GM18526 (cell line): ENCODE measurements around the gene WDR72.

Experiments
- POLR2A ChIP-seq: IDR thresholded peaks from 3 replicates; pipeline ENCODE4 v1.6.1; 2011; ENCODE audit not compliant: insufficient read length; ENCODE audit errors: extremely low read depth

Gene WDR72

DNA sequence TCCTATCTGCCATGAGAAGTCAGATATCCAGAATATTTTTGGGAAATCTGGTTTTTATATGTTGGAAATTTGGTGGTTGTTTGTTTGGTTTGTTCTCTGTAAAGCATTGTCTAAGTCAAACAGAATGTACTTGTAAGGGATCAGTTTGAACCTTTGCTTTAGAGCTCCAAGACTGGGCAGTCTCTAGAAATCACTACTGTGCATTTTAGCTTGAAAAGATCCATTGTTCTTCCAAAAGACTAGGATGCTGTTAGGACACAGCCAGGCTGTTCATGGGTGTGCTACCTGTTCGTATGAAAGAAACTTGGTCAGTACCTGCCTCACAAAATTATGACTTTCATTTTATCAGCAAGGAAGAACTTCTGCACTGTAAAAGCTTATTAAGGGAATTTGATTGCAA lies 182.6 kb downstream of the WDR72 start:
- no peak for TF ChIP-seq POLR2A

DNA sequence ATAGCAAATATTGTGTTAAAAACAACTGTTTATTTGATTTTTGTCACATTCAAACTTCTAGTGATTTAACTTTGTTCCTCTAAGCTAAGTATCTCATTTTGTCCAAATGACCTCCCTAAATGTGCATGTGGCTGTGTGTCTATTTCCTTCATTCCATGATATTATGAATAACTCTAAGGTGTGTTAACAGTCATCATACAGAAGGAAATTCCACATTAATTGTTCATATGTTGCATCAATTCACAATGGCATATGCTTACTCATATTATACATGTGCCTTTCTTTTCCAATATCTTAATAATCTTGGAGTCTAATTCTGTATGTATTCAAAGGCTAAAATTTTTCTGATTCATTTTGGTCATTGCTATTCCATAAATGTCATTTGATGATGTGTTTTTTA lies 186.4 kb downstream of the WDR72 start:
- TF ChIP-seq POLR2A = no peak

- no peak for TF ChIP-seq POLR2A
Measured at GRCh38 chr15:53569751-53570480, 189.5 kb downstream of the WDR72 start.

DNA sequence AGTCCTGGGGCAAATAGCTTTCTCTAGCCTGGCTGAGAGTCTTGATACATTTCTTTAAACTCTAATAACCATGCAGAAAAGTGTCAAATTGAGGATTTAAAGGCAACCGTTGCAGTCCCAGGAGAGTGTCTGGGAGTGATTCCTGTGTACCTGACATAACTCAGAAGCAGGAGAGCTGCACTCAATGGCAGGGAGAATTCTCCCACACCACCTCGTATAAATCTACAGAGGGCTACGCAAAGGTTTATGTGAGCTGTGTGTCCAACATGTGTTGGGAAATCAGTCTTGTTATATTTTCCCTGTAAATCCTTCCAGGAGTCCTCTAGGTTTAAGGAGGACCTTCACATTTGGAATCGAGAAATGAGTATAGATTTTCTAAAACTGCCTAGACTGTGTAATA lies 192.6 kb downstream of the WDR72 start:
- TF ChIP-seq POLR2A = no peak

DNA sequence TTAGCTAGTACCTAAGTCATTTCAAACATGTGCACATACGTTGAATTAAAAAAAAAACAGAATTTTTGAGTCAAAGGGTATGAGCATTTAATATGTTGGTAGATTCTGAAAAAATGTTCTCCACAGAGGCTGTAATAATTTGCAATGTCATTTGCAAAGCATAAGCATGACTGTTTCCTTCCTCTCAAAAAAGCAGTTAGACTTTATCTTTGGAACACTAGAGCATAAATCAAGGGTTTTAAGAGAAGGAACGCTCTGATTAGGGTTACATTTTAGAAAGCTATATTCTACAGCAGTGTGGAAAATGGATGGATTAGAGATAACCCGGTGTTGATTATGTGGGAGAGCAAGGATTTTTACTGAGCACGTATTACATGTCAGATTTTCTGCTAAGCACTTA lies 193.7 kb downstream of the WDR72 start:
- TF ChIP-seq POLR2A = no peak

GRCh38 chr15:53564647-53565046 lies 194.8 kb downstream of the WDR72 start:
- TF ChIP-seq POLR2A = no peak

GRCh38 chr15:53563627-53564026 lies 195.8 kb downstream of the WDR72 start:
- no peak for TF ChIP-seq POLR2A

GRCh38 chr15:53559364-53560277 lies 199.8 kb downstream of the WDR72 start:
- no peak for TF ChIP-seq POLR2A

DNA sequence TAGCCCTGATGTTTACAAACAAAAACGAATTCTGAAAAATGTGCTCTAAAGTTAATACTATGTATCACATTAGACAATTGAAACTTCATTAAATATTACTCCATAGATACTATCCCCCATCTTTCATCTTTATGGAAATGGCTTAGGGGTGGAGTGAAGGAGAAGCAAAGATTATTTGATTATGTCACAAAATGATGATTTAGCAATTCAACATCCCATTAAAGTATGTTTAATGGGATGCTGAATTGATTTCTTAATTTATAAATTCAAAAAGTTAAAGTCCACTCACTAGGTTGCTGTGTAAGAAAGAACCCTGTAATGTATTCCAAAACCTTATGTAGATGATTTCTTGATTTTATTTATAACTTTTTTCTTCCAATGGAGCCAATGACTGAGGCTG lies 201.1 kb downstream of the WDR72 start:
- no peak for TF ChIP-seq POLR2A

- TF ChIP-seq POLR2A = no peak
Measured at GRCh38 chr15:53555226-53555625, 204.2 kb downstream of the WDR72 start.

DNA sequence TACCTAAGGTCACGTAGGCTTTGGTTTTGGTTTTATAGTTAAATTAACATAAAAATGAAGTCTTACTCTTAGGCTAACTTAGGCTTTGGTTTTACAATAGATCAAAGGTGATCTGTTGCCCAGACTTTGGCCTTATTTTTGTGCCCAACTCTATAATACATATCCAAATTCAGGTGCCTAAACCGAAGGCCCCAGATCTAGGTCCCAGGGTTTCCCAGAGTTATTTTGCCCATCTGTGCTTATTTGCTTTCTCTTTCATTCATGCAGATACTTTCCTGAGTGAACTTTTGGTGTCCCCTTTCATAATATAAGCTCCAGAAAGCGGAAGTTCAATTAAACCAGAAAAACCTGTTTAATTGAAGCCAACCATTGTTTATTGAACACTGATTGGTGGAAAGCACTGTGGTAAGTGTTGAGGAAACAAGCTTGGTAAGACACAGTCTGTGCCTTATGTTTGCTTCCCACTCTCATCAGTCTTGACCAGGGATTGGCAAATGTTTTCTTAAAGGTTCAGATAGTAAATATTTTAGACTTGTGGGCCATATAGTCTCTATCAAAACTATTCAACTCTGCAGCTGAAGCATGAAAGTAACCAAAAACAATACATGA lies 209.7 kb downstream of the WDR72 start:
- no peak for TF ChIP-seq POLR2A

DNA sequence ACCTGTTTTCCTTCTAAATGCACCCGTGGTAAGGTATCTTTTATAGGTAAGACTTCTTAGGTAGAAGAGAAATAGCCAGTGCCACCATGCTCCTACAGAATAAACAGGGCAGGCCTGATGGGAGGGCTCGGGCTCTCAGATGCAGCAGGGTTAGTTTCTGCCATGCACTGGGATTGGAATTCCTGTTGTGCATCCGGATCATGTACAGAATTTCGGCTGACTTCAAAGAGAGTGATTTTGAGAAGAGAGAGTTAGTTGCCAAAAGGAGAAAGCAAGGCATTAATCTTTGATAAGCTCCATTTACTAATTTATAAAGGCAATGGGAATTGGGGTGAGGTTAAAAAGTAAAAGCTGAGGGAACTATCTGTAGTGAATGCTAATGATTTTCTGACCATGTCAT lies 211.2 kb downstream of the WDR72 start:
- no peak for TF ChIP-seq POLR2A

- TF ChIP-seq POLR2A = no peak
Measured at GRCh38 chr15:53539878-53540277, 219.6 kb downstream of the WDR72 start.

- no peak for TF ChIP-seq POLR2A
Measured at GRCh38 chr15:53536479-53537120, 222.9 kb downstream of the WDR72 start.

- TF ChIP-seq POLR2A = no peak
Measured at GRCh38 chr15:53535886-53536285, 223.6 kb downstream of the WDR72 start.
